ENCODE measurements around the gene NCR1. TPM values are rescaled to one million over a fixed set of nuclear protein-coding genes. Genes with fewer than 3 reads are reported as not detected.
A peak's percentile ranks its signal among the peaks of the same experiment; 100 is the strongest.
"Not testable (repeated sequence)": the region's sequence is repeated elsewhere in the genome, so short reads cannot be mapped to it uniquely, and the experiment has no call there.

NCR1 gene
- total RNA-seq, 1 donor from 2014 or later, result not detected

DNA sequence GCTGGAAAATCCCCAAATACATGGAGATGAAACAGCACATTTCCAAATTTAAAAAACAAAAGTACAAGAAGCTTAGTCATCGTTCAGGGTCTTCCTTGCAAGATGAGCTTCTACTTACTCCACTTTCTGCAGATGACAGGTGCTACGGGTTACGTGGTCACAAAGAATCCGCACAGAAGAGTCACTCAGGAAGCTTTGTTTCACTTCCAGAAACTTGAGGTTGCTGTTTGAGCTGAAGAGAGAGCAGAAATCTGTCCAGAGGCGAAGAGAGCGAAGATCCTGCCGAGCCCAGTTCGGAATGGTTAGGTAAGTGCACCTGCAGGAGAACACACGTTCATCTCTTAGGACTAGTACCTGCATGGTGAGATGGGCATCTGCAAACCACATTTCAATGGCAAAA, 32.0 kb downstream of the NCR1 start:
- Mint-ChIP-seq H3K27ac (no peak overlapping the region), H3K9me3 (peaks cover 9% of the 10 kb centered on the region)
- H3K9me3 ChIP-seq (ENCODE audit: low read depth), result no peaks in the 10 kb centered on the region

DNA sequence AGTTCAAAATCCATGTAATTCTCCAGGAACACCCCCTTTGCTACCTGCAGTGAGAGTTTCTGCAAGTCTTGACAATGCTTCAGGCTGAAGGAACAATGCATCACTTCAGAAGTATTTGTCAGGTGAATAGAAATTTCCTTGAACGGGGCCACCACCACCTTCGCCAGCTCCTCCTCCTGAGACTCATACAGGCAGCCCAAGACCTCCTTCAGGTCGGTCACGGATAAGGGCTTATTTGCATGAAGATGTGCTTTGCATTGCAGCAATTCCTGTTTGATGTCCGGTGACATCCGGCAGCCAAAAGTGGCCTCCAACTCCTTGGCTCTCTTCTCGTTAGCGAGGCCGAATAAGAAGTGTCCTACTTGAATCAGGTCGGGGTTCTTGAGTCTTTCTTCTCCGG, 33.0 kb downstream of the NCR1 start:
- no peak overlapping the region for H3K4me3 Mint-ChIP-seq
- H3K36me3 Mint-ChIP-seq, result no peaks in the 10 kb centered on the region
- H3K4me1 ChIP-seq, result no peaks in the 10 kb centered on the region
- no peak overlapping the region for H3K27ac Mint-ChIP-seq
- peaks cover 5% of the 10 kb centered on the region for H3K9me3 Mint-ChIP-seq
- H3K79me2 ChIP-seq (ENCODE audit: low read depth), result no peaks in the 10 kb centered on the region
- H3K27ac ChIP-seq, result no peak overlapping the region
- H3K27me3 Mint-ChIP-seq (ENCODE audit: insufficient read depth, low read depth), result peaks cover 6% of the 10 kb centered on the region
- no peak overlapping the region for H3K4me2 ChIP-seq
- H4K20me1 ChIP-seq (ENCODE audit: low read depth), result no peaks in the 10 kb centered on the region
- H3K9me3 ChIP-seq (ENCODE audit: low read depth), result no peaks in the 10 kb centered on the region
- no peaks in the 10 kb centered on the region for H3K27me3 ChIP-seq
- no peak overlapping the region for H2AFZ ChIP-seq (replicated peaks)
- no peak for DNase-seq (ENCODE audit: low spot score)
- no peaks in the 10 kb centered on the region for H3F3A ChIP-seq (ENCODE audit: low read depth)
- no peaks in the 10 kb centered on the region for H3K36me3 ChIP-seq
- H3K9ac ChIP-seq, result no peak overlapping the region
- H3K4me3 ChIP-seq, result no peak overlapping the region
- no peaks in the 10 kb centered on the region for H3K4me1 Mint-ChIP-seq
- TF ChIP-seq EZH2phosphoT487 (IDR thresholded peaks at IDR 0.05), result no peak
- no peak for TF ChIP-seq EZH2 (IDR thresholded peaks at IDR 0.05)
- TF ChIP-seq, protein P1, sequence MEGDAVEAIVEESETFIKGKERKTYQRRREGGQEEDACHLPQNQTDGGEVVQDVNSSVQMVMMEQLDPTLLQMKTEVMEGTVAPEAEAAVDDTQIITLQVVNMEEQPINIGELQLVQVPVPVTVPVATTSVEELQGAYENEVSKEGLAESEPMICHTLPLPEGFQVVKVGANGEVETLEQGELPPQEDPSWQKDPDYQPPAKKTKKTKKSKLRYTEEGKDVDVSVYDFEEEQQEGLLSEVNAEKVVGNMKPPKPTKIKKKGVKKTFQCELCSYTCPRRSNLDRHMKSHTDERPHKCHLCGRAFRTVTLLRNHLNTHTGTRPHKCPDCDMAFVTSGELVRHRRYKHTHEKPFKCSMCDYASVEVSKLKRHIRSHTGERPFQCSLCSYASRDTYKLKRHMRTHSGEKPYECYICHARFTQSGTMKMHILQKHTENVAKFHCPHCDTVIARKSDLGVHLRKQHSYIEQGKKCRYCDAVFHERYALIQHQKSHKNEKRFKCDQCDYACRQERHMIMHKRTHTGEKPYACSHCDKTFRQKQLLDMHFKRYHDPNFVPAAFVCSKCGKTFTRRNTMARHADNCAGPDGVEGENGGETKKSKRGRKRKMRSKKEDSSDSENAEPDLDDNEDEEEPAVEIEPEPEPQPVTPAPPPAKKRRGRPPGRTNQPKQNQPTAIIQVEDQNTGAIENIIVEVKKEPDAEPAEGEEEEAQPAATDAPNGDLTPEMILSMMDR (IDR thresholded peaks at IDR 0.05), result no peak

More for the DNA sequence above, 32.0 kb downstream of the NCR1 start:
- no peak overlapping the region for H3K4me3 Mint-ChIP-seq
- TF ChIP-seq, protein P1 (IDR thresholded peaks at IDR 0.05), result no peak
- no peak for TF ChIP-seq EZH2phosphoT487 (IDR thresholded peaks at IDR 0.05)
- no peak for TF ChIP-seq EZH2 (IDR thresholded peaks at IDR 0.05)
- Histone ChIP-seq H3K4me2 (no peak overlapping the region), H3F3A (ENCODE audit: low read depth) (no peaks in the 10 kb centered on the region), H3K27ac (no peak overlapping the region), H2AFZ (replicated peaks) (no peak overlapping the region), H4K20me1 (ENCODE audit: low read depth) (no peaks in the 10 kb centered on the region), H3K36me3 (no peaks in the 10 kb centered on the region), H3K27me3 (no peaks in the 10 kb centered on the region), H3K4me1 (no peaks in the 10 kb centered on the region), H3K9ac (no peak overlapping the region), H3K4me3 (no peak overlapping the region), H3K79me2 (ENCODE audit: low read depth) (no peaks in the 10 kb centered on the region)
- DNase-seq (ENCODE audit: low spot score), result no peak
- H3K27me3 Mint-ChIP-seq (ENCODE audit: insufficient read depth, low read depth), result peaks cover 6% of the 10 kb centered on the region
- H3K36me3 Mint-ChIP-seq, result no peaks in the 10 kb centered on the region
- H3K4me1 Mint-ChIP-seq, result no peaks in the 10 kb centered on the region

DNA sequence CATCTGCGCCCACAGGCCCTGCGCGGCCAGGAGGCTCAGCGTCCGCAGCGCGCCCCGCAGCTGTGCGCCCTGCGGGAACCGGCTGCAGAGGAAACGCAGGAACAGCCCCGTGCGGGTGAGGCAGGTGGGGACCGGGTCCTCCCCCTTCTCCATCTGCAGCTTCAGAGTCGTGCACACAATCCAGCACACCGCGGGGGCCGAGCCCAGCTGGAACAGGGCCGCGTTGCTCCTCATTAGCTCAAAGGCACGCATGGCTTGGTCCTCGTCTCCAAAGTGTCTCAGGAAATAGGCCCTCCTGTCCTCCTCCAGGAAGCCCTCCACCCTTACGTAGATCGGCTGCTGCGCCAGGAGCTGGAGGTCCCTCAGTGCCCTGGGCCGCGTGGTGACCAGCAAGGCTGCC, 33.6 kb downstream of the NCR1 start:
- H3K27me3 ChIP-seq; H3K4me1 ChIP-seq; H3K4me1 Mint-ChIP-seq; H3K9me3 ChIP-seq (ENCODE audit: low read depth); H3F3A ChIP-seq (ENCODE audit: low read depth); H3K27ac ChIP-seq; H3K79me2 ChIP-seq (ENCODE audit: low read depth); H3K36me3 Mint-ChIP-seq; H4K20me1 ChIP-seq (ENCODE audit: low read depth); H3K4me3 ChIP-seq; DNase-seq (ENCODE audit: low spot score); H3K27me3 Mint-ChIP-seq (ENCODE audit: insufficient read depth, low read depth); H3K4me3 Mint-ChIP-seq; H3K9me3 Mint-ChIP-seq; H3K9ac ChIP-seq; H3K27ac Mint-ChIP-seq; H3K36me3 ChIP-seq; H3K4me2 ChIP-seq; H2AFZ ChIP-seq (replicated peaks): not testable (repeated sequence)

DNA sequence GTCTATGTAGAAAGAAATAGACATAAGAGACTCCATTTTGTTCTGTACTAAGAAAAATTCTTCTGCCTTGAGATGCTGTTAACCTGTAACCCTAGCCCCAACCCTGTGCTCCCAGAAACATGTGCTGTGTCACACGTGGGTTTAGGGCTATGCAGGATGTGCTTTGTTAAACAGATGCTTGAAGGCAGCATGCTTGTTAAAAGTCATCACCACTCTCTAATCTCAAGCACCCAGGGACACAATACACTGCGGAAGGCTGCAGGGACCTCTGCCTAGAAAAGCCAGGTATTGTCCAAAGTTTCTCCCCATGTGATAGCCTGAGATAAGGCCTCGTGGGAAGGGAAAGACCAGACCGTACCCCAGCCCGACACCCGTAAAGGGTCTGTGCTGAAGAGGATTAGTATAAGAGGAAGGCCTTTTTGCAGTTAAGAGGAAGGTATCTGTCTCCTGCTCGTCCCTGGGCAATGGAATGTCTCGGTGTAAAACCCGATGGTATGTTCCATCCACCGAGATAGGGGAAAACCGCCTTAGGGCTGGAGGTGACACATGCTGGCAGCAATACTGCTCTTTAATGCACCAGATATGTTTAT, 37.9 kb downstream of the NCR1 start:
- H3K27ac ChIP-seq; H3K9me3 ChIP-seq (ENCODE audit: low read depth); H3K4me1 Mint-ChIP-seq; H3K4me3 Mint-ChIP-seq; DNase-seq (ENCODE audit: low spot score); H3K36me3 Mint-ChIP-seq; H3K4me1 ChIP-seq; H3F3A ChIP-seq (ENCODE audit: low read depth); H4K20me1 ChIP-seq (ENCODE audit: low read depth); H3K27me3 ChIP-seq; H3K9me3 Mint-ChIP-seq; H3K36me3 ChIP-seq; H3K79me2 ChIP-seq (ENCODE audit: low read depth); H3K27me3 Mint-ChIP-seq (ENCODE audit: insufficient read depth, low read depth); H3K4me2 ChIP-seq; H3K4me3 ChIP-seq; H3K9ac ChIP-seq; H3K27ac Mint-ChIP-seq: not testable (repeated sequence)
- peak overlapping the region; percentile 9 for H2AFZ ChIP-seq (replicated peaks)
